ENCODE data around the gene PDP2. TPM values are rescaled to one million over a fixed set of nuclear protein-coding genes. Genes with fewer than 3 reads are reported as not detected.

PDP2 gene
- total and polyA plus RNA-seq, 2 of the 4 experiments (the other 2 are of a cell fraction), result 5.3 to 16.8 TPM

GRCh38 chr16:66904428-66904845 is 24.1 kb downstream of the PDP2 start:
- no TSS peak for BruUV-seq (replicated peaks)
- Histone ChIP-seq H2BK15ac (ENCODE audit: low read depth, low read length) (peak overlapping the region; percentile 43; the same call in 2 of the 3 replicates), H3K4me2 (ENCODE audit: low read depth, low read length) (peak overlapping the region; percentile 23), H3K14ac (replicated peaks; ENCODE audit: low read depth, low read length) (peak overlapping the region; percentile 87), H3K23ac (ENCODE audit: low read depth, low read length) (peak overlapping the region; percentile 98), H4K8ac (ENCODE audit: low read depth in 2 of 2, low read length in 2 of 2) (peak overlapping the region; percentile 52 to 97; a peak in 3 of 4 replicates), H3K4me3 (ENCODE audit: insufficient read depth, low read depth, low read length) (no peak overlapping the region), H2AFZ (replicated peaks; ENCODE audit: low read length, poor library complexity) (peak overlapping the region; percentile 69), H4K5ac (ENCODE audit: low read depth, low read length) (peak overlapping the region; percentile 65), H3K4ac (ENCODE audit: low read depth, low read length) (peak overlapping the region; percentile 96), H3K18ac (ENCODE audit: low read depth, low read length) (peak overlapping the region; percentile 85), H2AK5ac (ENCODE audit: low read depth, low read length) (peak overlapping the region; percentile 88), H3K27ac (ENCODE audit: insufficient read depth, low read length) (peak overlapping the region; percentile 61; the same call in 1 of the 2 replicates), H3K9me1 (ENCODE audit: insufficient read depth, low read length) (peaks cover 44% of the 10 kb centered on the region), H3K9ac (ENCODE audit: low read depth, low read length) (0 out of 2 replicates have a peak overlapping the region, but pooled peaks have one; percentile 9), H2BK5ac (ENCODE audit: low read depth, low read length, poor library complexity, severe bottlenecking) (peak overlapping the region; percentile 61), H2AK9ac (replicated peaks; ENCODE audit: low read depth, low read length, poor library complexity) (peak overlapping the region; percentile 38), H3K27me3 (ENCODE audit: control insufficient read depth, insufficient read depth, low read length) (no peaks in the 10 kb centered on the region), H2BK20ac (ENCODE audit: low read depth, low read length) (peak overlapping the region; percentile 95), H3K56ac (ENCODE audit: extremely low read depth, insufficient read depth, low read length) (no peak overlapping the region), H3K4me1 (ENCODE audit: control insufficient read depth, insufficient read depth, low read length) (peaks cover 40% of the 10 kb centered on the region), H4K20me1 (ENCODE audit: insufficient read depth, low read length) (no peaks in the 10 kb centered on the region), H2BK120ac (ENCODE audit: low read depth, low read length) (peak overlapping the region; percentile 98), H3K9me3 (ENCODE audit: control insufficient read depth, insufficient read depth, low read length) (no peaks in the 10 kb centered on the region), H4K91ac (ENCODE audit: insufficient read depth, low read depth, low read length) (peak overlapping the region; percentile 89), H3K36me3 (ENCODE audit: control insufficient read depth, insufficient read depth, low read length) (no peaks in the 10 kb centered on the region), H3K79me1 (ENCODE audit: low read depth in 1 of 2, low read length in 2 of 2) (peaks cover 0 to 10% of the 10 kb centered on the region in 2 experiments; a peak in 2 of 4 replicates)
- 0 out of 2 replicates have a peak, but pooled peaks have one; percentile 25 for TF ChIP-seq FOS (IDR thresholded peaks at IDR 0.05; ENCODE audit: low read depth, low read length)
- no peak for TF ChIP-seq MAZ (IDR thresholded peaks at IDR 0.05; ENCODE audit: borderline replicate concordance, low read depth, low read length)
- ChIA-PET POLR2A (ENCODE audit: unreplicated experiment) (interaction anchor here (0.5 kb wide), 1 partner anchor 15 kb away, joined by 4 read pairs; no protein-coding TSS in a partner anchor), CTCF (interaction anchor here (1.0 to 1.1 kb wide), 2 partner anchors 24 to 251 kb away, joined by 3 read pairs; no protein-coding TSS in a partner anchor)
- no peak for ATAC-seq (ENCODE audit: low read depth)
- dilution Hi-C loops (cut with HindIII; ENCODE audit: low sequenced_read_pairs, unreplicated experiment) (no loop called here), in situ Hi-C loops (cut with MboI; ENCODE audit: low sequenced_read_pairs) (no loop called here), intact Hi-C loops (cut with micrococcal nuclease) (no loop called here)
- no CpG with 5 or more reads among the region's 13 CpGs for WGBS, 2 experiments (ENCODE audit: extremely low coverage in 2 of 2, insufficient read length in 1 of 2)
- DNase-seq, result no peak
